GM19468 (cell line): ENCODE measurements around the gene PGGHG.
"Not testable (repeated sequence)": the region's sequence is repeated elsewhere in the genome, so short reads cannot be mapped to it uniquely, and the experiment has no call there.

Experiments used
- ATAC-seq: cut with Tn5 transposase; IDR thresholded peaks from one replicate; pipeline ENCODE4 v1.9.1; 2021; ENCODE audit warnings: mild to moderate bottlenecking, moderate library complexity, moderate number of reproducible peaks; ENCODE audit not compliant: unreplicated experiment; ENCODE audit errors: extremely low read depth

Gene PGGHG

GRCh38 chr11:296171-297050 lies 7.5 kb downstream of the PGGHG start:
- no peak for ATAC-seq

DNA sequence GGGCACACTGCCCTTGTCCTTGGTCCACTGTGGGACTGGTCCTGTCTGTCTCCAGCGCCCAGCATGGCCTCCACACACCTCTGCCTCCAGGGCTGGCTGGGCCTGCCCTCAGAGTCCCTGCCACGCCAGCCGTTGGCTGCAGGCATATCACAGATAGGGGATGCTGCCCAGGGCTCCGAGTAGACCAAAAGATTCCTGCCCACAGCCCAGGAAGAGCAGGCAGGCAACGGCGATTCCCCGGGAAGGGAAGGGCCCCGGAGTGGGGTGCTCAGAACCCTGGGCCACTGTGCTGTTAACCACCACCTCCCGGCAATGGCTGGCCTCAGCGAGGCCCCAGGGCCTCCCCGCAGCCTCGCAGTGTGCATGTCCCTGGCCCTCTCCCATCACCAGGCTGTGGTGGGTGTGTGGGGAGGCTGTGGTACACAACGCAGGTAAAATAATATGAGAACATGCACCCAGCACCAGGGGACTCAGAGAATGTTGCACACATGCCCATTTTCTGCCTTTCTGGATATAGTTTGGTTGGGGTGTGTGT lies 8.2 kb downstream of the PGGHG start:
- no peak for ATAC-seq

- ATAC-seq, result no peak
Measured at GRCh38 chr11:297586-298405, 8.9 kb downstream of the PGGHG start.

DNA sequence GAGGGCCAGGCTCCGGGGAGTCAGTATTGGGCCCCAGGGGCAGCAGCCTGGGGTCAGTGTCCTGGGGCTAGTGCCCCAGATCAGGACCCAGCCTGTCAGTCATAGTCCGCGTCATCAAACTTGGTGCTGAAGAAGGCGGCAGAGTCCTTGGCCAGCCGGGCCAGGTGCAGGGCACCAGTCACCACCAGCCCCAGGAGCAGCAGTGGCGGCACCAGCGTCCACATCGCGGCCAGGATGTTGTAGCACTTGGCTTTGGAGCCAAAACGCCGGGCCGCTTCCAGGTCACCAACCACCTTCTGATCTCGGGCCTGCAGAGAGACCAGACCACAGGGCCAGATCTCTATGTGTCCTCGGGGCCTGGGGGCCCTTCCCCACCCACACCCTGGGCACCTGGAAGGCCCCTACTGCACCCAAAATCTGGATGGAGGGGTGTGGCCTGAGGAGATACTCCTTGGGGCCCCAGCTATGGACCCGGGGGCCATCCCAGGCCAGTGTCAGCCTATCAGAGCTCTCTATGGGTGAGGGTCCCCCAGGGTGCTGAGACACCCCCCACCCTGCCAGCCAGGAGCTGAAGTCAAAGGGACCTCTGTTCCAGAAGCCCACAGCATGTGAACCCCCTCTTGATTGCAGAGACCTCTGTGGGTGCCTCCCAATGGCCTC lies 9.6 kb downstream of the PGGHG start:
- no peak for ATAC-seq

DNA sequence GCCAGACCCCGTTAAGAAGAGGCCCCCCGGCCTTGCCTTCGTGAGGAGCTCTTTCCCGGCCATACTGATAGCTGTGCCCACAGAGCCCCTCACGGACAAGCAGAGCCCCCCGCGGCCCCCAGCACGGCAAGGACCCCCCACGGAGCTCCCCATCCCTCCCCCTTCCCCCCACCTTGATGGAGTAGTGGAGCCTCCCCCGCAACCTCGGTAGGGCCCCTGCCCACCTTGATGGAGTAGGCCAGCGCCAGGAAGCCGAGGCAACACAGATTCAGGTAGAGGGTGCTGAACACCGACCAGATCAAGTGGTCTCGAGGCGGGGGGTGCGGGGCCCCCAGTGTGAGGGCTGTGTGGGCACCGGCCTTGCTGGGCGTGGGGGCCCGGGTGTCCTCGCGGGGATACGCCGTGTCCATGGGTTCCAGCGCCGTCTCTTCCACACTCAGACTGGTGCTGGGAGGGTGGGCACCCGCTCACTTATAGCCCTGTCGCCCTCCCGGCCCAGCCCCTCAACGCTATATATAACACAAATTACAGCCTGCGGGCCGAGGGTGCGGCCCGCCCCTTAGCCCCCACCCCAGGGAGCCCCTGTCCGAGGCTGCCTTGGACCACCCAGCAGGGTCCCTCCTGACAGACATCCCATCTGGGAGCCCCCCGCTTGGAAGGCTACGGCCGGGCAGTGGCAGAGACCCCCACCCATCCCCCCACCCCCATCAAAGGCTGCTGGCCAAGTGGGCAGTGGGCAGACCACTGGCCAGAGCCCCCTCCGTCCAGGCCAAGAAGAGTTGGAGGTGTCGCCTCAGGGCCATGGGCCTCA lies 10.4 kb downstream of the PGGHG start, which contains the start of gene IFITM5:
Gene IFITM5 (minus strand): TSS at position 446 of the 811 bp plus-strand sequence. CDS start 36 bp downstream, at position 410.
- no peak for ATAC-seq

DNA sequence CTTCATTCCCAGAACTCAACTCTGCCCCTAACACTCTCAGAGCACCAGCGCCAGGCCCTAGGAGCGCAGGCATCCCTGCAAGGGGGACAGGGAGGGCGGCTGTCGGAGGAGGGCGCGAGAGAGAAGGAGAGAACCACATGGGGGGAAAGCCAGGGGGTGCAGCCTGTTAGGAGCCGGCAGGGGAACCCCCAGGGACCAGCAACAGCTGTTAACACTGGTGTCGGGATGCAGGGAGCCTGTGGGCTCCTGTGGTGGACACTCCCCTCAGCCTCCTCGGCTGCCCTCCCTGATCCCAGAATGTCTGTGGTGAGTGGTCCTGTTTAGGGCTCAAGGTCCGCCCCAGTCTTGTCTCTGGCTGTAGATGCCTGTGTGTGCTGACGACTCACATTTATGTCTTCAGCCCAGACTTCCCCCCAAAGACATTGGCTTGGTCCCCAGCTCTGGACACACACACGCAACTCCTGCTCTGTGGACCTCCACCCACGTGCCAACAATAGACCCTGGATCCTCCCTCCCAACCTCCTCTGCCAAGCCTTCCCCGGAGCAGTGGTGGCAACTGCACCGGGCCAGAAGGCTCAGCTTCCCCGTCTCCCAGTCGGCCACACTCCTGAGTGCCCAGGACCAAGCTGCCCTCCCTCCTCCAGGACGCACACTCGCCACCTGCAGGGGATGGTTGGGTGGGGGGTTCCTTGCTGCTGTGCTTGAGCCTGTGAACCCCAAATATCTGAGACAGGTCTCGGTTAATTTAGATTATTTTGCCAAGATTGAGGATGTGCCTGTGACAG lies 11.2 kb downstream of the PGGHG start:
- ATAC-seq, result no peak

- no peak for ATAC-seq
Measured at GRCh38 chr11:303363-303762, 14.4 kb downstream of the PGGHG start.

GRCh38 chr11:304061-304506 lies 15.2 kb downstream of the PGGHG start:
- no peak for ATAC-seq

DNA sequence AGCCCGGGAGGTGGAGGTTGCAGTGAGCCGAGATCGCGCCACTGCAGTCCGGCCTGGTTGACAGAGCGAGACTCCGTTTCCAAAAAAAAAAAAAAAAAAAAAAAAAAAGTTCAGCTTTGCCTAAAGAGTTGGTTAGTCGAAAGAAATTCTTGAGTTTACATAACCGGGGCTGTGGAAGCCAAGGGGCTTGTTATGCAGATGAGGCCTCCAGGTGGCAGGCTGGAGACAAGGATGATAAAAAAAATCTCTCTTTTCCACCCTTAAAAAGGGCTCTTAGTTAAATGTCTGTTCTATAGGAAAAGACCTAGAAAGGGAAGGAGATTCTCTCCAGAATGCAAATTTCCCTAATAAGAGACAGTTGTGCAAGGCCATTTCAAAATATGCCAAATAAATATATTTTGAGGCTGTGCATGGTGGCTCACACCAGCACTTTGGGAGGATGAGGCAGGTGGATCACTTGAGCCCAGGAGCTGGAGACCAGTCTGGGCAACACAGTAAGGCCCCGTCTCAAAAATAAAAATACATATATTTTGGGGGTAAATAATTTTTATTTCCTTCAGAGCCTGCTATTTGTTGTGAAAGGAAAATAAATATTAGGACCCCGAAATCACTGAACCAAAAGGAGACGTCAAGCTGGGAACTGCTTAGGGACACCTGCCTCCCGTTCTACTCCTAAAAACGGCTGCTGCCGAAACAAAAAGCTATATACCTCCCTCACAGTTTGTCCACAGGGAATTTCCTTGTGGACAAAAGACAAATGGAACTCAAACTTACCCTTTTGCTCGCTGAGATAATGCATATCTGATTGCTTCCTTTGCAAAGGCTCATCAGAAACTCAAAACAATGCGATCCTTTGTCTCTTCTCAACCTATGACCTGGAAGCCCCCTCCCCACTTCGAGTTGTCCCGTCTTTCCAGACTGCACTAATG lies 16.3 kb downstream of the PGGHG start:
- no peak for ATAC-seq

GRCh38 chr11:305844-306211 lies 16.9 kb downstream of the PGGHG start:
- no peak for ATAC-seq

DNA sequence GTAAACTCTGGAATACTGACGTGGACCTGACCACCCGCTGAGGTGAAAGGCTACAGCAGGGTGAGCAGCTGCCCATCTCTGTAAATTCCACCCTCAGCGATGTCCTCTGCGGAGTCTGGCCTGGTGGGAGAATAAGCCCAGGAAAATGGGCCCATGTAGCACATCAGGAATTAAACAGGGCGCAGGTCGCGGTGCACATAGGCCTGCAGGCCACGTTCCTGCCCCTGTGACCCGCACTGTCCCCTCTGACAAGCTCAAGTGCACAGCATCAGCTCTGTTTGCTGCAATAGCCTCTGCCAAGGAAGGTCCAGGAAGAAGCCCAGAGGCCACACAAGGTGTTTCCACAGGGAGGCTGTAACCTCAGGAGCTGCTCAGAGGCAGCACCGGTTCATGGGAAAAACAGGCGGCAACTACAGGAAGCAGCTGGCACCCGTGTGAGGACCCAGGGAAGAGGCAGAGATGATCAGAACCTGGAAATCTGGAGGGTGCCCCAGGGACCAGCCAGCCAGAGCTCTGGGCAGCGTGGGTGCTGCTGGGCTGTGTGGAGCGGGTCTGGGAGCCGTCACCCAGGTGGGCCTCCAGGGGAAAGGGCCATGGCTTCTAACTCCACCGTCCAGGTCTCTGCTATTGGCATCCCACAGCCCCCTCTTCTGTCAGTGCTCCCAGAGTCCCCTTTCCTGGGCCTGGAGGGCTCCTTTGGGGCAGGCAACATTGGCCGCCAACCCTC lies 17.9 kb downstream of the PGGHG start:
- ATAC-seq, result no peak

- not testable (repeated sequence) for ATAC-seq
Measured at GRCh38 chr11:307766-308708, 19.1 kb downstream of the PGGHG start, which contains the start of gene IFITM2. Gene IFITM2 (plus strand): TSS chr11:307816. CDS start chr11:308193, 377 bp downstream.

DNA sequence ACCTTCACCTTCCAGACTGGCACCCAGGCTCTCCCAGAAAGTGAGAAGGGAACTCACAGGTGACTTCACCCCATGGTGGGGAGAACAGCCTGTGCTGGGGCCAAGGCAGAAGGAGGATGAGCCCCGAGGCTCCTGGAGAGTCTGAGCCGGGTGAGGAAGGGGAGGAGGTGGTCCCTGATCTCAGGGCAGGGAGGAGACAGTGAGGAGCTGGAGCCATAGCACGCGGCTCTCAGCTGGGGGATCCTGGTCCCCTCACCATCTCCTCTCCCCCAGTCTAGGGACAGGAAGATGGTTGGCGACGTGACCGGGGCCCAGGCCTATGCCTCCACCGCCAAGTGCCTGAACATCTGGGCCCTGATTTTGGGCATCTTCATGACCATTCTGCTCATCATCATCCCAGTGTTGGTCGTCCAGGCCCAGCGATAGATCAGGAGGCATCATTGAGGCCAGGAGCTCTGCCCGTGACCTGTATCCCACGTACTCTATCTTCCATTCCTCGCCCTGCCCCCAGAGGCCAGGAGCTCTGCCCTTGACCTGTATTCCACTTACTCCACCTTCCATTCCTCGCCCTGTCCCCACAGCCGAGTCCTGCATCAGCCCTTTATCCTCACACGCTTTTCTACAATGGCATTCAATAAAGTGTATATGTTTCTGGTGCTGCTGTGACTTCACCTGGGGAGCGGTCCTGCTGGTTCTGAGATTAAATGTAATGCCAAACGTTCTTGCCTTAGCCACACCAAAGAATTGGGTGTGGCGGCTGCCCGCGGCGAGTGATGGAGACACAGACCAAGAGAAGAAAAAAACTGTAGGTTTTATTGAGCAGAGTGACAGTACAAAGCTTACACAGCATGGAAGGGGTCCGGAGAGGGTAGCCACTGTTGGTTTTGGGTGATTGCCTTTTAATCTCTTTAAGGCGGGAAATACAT lies 20.1 kb downstream of the PGGHG start:
- ATAC-seq, result not testable (repeated sequence)

DNA sequence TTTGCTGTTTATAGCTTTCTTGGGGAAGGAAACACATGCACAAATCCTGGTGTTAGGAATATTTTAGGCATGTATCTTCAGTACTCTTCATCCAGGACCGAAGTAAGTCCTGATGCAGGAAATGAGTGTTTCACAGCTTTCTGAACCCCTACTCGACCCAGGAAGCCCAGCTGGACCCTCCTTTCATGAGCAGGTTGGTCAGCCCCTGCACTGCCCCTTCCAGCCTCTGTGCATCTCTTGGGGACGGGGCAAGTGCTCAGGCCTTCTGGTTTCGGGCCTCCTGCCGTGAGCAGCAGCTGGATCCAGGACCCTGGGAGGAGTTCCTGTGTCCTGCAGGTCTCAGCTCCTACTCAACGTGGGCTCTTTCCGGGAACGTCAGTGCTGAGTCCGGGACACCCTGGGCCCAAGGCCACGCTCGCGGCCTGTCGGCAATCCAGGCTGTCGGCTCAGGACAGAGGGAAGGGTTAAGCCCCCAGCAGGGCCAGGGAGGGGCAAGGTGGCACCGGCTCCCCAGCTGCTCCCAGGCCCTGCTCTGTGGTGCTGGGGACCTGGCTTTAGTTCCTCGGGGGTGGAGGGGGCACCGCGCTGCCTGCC lies 21.1 kb downstream of the PGGHG start:
- ATAC-seq, result not testable (repeated sequence)
